Lower leg skin (tissue), 4 donors: ENCODE measurements around the gene NKIRAS1. TPM values are rescaled to one million over a fixed set of nuclear protein-coding genes. Genes with fewer than 3 reads are reported as not detected.
"Not testable (repeated sequence)": the region's sequence is repeated elsewhere in the genome, so short reads cannot be mapped to it uniquely, and the experiment has no call there.

Experiments used
- DNase-seq, 2 donors: peaks; one replicate each; pipeline ENCODE4 v3.0.0-alpha.2; 2019; ENCODE audit warnings: low spot score in 2 of 2
- H3K4me3 ChIP-seq: fragments of 200-600 bp; sonication (generic); 2 replicates; pipeline ENCODE4 v1.5.1; 2017; ENCODE audit warnings: mild to moderate bottlenecking, low read depth; ENCODE audit not compliant: poor library complexity, severe bottlenecking
- CTCF ChIP-seq, 3 donors: fragments of 450-650 bp; IDR thresholded peaks; one replicate each; pipeline ENCODE4 v1.5.1; 2016; ENCODE audit warnings: antibody characterized with exemption in 3 of 3, mild to moderate bottlenecking in 3 of 3, moderate library complexity in 2 of 3
- POLR2A ChIP-seq, 2 donors: fragments of 450-650 bp; IDR thresholded peaks; one replicate each; pipeline ENCODE4 v1.6.1; 2016 to 2017; ENCODE audit warnings: antibody characterized with exemption in 2 of 2, mild to moderate bottlenecking in 1 of 2, moderate library complexity in 1 of 2
- WGBS, 2 donors: methylation state at CpG; one replicate each; pipeline ENCODE4 v1.1.5; 2018; 5-methylcytosine and 5-hydroxymethylcytosine counted together
- intact Hi-C: fragments of 100-400 bp; cut with DNase I; formaldehyde crosslinking; loops from one replicate; pipeline ENCODE4 v1.15.0; 2023; ENCODE audit warnings: low total_unique reads
- total RNA-seq, 4 donors: library from RNA; depleted of rRNA; stranded (reverse); fragments of >200 nt; gene quantifications; one replicate each; pipeline ENCODE4 v1.1.0, GENCODE V29; 2016

NKIRAS1 gene
- total RNA-seq, 4 donors from 2014 or later: 6.6 to 10.5 (median 9.0) TPM

- WGBS, 2 donors: 49 to 54% methylated on average over 6 of the region's 6 CpGs
- TF ChIP-seq CTCF (IDR thresholded peaks at IDR 0.05): no peak
- no peak for TF ChIP-seq POLR2A (IDR thresholded peaks at IDR 0.05)
- intact Hi-C loops: no loop called here
- no peak for DNase-seq
- no peak overlapping the region for H3K4me3 ChIP-seq
Observed at GRCh38 chr3:23874359-23875112, 42.3 kb downstream of the NKIRAS1 start.

- TF ChIP-seq POLR2A (IDR thresholded peaks at IDR 0.05) (no peak), CTCF (IDR thresholded peaks at IDR 0.05) (no peak)
- WGBS, 2 donors: 46 to 54% methylated on average over 2 of the region's 2 CpGs
- no peak for DNase-seq
- intact Hi-C loops: no loop called here
- no peak overlapping the region for H3K4me3 ChIP-seq
Observed at GRCh38 chr3:23873941-23874340, 42.8 kb downstream of the NKIRAS1 start.

GRCh38 chr3:23872330-23872729 lies 44.5 kb downstream of the NKIRAS1 start:
- DNase-seq: no peak
- H3K4me3 ChIP-seq: no peak overlapping the region
- intact Hi-C loops: no loop called here
- TF ChIP-seq CTCF (IDR thresholded peaks at IDR 0.05) (no peak), POLR2A (IDR thresholded peaks at IDR 0.05) (no peak)
- WGBS, 2 donors: 91 to 95% methylated on average over 3 of the region's 3 CpGs

GRCh38 chr3:23871361-23871760 lies 45.4 kb downstream of the NKIRAS1 start:
- DNase-seq, H3K4me3 ChIP-seq, intact Hi-C loops: not testable (repeated sequence)
- WGBS, 2 donors: 97 to 98% methylated on average over 13 to 29 of the region's 34 CpGs

- DNase-seq, intact Hi-C loops, H3K4me3 ChIP-seq: not testable (repeated sequence)
- 82 to 83% methylated on average over 4 of the region's 5 CpGs for WGBS, 2 donors
Observed at GRCh38 chr3:23870663-23871043, 46.1 kb downstream of the NKIRAS1 start.

GRCh38 chr3:23869977-23870662 lies 46.7 kb downstream of the NKIRAS1 start:
- intact Hi-C loops: no loop called here
- TF ChIP-seq POLR2A (IDR thresholded peaks at IDR 0.05) (no peak), CTCF (IDR thresholded peaks at IDR 0.05) (no peak)
- WGBS, 2 donors: 87 to 94% methylated on average over 4 of the region's 4 CpGs

More at GRCh38 chr3:23869977-23870662, 46.7 kb downstream of the NKIRAS1 start:
- no peak overlapping the region for H3K4me3 ChIP-seq
- DNase-seq: no peak
